DMS79 treated with DMSO at 0.1 percent for 48 hours (cell line): Measurements from ENCODE around the gene RFX1.
"Not testable (repeated sequence)": the region's sequence is repeated elsewhere in the genome, so short reads cannot be mapped to it uniquely, and the experiment has no call there.

ENCODE experiments used
- DNase-seq: peaks from one replicate; lab custom pipeline; 2025; lab: John Stamatoyannopoulos, UW

Gene RFX1

DNA sequence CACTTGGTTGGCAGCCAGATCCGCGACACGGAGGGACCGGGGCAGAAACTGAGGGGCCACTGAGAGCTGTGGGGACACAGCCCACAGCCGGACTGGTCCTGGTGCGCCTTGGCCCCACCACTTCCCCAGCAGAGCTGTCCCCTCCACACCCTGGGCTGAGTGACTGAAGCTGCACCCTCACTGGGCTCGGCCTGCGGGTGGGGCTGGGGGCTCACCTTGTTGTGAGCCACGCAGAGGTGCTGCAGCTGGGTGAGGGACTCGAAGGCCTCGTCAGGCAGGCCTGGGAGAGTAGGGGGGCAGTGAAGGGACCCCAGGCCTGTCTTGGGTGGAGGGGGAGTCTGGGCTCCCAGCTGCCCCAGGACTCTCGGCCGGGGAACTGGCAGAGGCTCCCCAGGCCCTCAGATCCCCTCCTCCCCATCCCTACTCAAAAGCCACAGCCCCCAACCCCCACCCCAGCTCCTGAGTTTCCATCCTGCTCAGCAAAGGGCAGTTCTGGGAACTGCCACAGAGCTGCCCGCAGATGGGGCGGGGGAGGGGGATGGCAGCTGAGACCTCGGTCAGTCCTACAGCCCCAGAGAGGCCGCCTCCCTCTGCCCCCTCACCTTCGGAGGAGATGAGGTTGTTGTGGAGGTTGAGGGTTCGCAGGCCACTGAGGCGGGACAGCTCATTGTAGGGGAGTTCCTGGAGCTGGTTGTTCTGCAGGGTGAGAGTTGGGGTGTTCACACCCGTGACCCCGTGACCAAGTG lies 70.2 kb downstream of the RFX1 start:
- DNase-seq: no peak

DNA sequence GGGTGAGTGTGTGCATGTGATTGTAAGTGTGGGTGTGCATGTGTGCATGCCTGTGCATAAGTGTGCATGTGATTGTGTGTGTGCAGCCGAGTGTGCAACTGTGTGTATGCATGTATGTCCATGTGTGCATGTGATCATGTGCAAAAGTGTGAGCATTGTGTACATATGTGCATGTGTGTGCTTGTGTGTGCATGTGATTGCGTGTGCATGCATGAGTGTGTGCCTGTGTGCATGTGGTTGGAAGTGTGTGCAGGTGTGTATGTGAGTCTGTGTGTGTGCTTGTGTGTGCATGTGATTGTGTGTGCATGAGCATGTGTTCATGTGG lies 71.4 kb downstream of the RFX1 start:
- DNase-seq: no peak

DNA sequence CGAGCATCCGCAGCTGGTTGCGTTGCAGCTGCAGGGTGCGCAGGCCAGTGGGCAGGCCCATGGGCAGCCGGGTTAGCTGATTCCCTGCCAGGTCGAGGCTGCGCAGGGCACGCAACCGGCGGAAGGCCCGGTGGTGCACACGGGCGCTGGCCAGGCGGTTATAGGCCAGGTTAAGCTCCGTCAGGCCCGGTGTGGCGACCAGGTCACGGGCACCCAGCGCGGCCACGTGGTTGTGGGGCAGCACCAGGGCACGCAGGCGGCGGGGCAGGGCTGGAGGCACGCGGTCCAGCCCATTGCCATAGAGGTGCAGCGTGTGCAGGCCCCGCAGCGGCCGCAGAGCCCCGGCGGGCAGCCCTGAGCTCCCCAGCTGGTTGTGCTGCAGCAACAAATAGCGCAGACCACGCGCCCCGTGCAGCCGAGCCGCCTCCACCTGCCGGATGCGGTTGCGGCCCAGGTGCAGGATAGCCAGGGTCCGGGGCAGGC lies 73.2 kb downstream of the RFX1 start:
- no peak for DNase-seq

DNA sequence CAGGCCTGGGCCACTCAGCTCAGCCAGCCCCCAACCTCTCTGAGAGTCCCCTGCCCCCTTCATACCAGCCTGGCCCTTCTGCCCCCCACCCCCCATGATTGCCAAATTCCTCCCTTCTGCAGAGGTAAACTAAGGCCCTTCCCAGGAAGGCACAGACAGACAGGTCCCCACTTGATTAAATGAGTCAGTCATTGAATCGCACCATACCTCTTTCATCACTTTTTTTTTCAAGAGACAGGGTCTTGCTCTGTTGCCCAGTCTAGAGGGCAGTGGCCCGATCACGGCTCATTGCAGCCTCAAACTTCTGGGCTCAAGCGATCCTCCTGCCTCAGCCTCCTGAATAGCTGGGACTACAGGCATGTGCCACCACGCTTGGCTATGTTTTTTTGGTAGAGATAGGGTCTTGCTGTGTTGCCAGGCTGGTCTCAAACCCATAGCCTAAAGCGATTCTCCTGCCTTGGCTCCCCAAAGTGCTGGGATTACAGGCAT lies 73.9 kb downstream of the RFX1 start:
- DNase-seq: no peak

DNA sequence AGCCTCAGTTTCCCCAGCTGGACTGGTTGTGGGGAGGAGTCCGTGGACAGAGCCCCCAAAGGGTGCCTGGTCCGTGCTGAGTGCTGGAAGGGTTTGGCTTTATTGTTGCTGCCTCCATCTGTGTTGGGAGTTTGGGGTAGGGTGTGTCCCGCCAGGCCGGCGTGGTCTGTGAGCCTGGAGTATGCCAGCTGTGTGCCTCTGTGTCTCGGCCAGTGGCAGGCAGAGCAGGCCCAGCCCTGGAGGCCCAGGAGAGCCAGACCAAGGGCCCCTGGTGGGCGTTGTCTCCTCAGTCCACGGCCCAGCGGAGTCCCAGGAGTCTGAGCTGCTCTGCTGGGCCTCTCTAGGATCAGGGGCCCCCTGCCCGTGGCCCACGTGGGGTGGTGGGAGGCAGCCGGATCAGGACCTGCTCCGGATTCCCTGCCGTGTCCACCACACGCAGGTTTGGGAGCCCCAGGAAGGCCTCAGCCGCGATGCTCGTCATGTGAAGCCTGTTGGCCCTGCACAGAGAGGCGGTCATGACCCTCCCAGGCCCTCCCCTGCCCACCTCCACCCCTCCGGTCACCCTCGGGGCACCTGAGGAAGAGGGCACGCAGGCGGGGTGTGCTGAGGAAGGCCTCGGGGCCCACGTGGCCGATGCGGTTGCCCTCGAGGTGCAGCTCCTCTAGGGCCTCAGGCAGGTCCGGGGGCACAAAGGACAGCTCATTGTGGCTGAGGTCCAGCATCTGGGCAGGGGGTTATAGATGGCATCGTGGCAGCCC lies 74.5 kb downstream of the RFX1 start:
- no peak for DNase-seq

DNA sequence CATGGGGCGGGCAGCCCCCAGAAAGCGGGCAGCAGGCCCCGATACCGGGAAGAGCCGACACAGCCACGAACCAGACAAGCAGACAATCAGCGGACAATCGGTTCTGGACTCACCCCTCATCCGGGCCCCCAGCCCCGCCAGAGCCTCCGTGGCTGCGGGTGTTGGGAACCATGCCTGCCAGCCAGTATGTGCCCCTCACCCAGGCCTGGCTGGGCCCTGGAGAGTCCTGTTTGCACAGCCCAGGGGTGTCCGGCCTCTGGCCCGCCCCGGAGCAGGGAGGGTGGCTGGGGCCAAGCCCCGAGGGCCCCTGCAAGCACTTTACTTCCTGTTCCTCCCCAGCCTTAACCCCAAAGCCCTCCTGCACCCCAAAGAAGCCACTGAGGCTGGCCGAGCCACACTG lies 75.7 kb downstream of the RFX1 start:
- DNase-seq: no peak

DNA sequence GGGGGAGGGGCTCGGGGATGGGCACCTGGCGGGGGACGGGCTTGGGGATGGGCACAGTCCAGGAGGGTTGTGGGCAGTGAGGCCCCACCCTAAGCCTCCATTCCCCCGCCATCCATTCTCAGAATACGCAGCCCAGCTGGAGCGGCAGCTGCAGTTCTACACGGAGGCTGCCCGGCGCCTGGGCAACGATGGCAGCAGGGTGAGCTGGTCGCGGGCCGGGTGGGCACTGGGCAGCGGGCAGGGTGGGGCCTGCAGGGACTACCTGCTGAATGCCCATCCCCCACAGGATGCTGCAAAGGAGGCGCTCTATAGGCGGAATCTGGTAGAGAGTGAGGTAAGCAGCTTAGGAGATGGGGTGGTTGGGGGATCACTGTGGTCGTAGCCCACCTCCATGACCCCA lies 76.2 kb downstream of the RFX1 start:
- no peak for DNase-seq

DNA sequence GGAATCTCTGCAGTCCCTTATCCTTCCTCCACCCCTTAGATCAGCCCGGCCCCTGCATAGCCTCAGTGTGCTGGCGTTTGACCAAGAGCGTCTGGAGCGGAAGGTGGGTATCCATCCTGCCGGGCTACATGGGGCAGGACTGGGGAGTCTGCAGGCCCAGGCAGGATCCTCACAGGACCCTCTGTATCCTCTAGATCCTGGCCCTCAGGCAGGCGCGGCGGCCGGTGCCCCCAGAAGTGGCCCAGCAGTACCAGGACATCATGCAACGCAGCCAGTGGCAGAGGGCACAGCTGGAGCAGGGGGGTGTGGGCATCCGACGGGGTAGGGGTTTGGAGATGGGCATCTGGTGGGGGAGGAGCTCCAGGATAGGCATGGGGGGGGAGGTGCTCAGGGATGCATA lies 76.8 kb downstream of the RFX1 start:
- DNase-seq: no peak

DNA sequence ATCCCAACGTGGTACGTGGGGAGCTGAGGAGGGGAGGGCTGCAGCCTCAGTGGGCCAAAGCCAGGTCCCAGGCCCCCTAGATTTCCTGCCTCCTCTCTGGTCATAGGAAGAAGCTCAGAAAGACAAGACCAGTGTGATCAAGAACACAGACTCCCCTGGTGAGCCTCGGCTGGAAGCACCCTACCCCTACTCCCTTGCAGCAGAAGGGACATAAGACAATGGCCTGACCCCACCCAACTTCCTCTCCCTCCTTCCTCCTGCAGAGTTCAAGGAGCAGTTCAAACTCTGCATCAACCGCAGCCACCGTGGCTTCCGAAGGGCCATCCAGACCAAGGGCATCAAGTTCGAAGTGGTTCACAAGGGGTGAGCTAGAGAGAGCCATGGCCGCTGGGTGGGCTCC lies 79.4 kb downstream of the RFX1 start:
- no peak for DNase-seq

DNA sequence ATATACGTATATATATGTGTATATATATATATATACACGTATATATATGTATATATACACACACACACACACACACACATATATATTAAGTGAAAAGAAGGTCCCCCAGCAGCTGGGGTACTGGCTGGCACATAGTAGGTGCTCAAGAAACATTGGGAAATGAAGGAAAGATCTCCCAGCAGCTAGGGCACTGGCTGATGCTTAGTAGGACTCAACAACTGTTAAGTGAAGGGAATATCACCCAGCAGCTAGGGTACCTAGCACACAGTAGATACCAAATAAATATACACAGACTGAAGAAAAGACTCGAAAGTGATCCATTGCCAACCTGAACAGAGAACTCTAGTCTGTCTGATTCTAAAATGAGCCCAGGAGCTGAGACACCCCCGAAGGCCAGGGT lies 80.1 kb downstream of the RFX1 start:
- DNase-seq: no peak

DNA sequence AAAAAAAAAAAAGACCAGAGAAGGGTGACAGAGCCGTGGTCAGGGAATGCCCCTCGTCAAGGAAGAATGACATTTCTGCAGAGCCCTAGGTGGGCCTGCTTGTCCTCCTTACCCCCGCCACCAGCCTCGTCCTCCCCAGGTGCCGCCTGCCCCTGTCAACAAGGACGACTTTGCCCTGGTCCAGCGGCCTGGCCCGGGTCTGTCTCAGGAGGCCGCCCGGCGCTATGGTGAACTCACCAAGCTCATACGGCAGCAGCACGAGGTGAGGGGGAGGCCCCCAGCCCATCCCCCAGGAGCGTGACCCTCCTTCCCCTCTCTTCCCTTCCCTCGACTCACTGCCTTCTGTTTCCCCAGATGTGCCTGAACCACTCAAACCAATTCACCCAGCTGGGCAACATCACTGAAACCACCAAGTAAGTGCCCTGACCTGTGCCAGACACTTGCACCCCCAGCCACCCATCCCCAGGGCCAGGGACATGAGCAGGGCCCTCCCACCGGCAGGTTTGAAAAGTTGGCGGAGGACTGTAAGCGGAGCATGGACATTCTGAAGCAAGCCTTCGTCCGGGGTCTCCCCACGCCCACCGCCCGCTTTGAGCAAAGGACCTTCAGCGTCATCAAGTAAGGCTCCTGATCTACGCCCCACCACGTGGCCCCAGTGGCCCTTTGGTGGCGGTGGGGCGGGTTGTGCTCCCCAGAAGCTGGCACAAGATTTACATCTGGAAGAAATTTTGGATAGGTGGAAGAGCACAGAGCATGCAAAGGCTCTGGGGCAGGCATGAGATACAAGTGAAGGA lies 82.7 kb downstream of the RFX1 start:
- DNase-seq: no peak

DNA sequence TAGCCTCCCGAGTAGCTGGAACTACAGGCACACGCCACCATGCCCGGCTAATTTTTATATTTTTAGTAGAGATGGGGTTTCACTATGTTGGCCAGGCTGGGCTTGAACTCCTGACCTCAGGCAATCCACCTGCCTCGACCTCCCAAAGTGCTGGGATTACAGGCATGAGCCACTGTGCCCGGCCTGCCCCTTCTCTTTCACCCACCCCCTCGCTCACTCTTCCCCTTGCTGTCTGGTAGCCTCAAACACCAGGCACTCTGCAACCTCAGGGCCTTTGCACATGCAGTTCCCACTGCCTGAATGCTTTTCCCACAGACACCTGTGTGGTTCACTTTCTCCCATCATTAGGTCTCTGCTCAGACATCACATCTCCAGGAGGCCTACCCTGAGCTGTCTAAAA lies 84.0 kb downstream of the RFX1 start:
- not testable (repeated sequence) for DNase-seq

DNA sequence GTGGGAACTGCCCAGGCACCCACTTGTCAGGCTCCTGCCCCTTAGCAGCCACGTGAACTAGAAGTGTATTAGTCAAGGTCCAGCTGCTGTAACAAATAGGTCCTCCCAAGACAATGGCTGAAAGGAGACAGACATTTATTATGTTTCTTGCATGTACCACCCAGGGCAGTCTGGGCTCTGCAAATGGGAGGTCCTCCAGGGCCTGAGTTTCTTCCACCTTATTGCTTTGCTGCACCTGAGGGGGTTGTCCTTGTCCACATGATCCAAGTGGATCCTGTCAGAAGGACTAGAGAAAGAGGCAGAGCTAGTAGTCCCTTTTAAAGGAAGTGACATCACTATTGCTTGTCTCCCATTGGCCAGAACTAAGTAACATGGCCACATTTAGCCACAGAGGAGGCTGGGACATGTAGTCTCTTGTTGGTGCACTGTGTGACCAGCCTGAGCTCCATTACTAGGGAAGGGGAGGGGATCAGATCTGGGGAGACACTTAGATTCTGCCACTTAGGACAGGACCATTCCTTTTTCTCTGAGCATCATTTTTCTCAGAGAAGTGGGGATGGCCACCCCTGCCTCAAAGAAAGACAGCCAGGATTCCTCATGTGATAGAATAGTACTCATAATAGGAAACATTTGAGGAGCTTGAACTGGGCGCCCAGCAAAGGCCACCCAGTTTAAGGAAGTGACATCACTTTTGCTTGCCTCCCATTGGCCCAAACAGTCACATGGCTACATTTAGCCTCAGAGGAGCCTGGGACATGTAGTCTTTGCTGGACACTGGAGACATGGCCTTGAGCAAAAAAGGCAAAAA lies 85.0 kb downstream of the RFX1 start:
- DNase-seq: no peak

DNA sequence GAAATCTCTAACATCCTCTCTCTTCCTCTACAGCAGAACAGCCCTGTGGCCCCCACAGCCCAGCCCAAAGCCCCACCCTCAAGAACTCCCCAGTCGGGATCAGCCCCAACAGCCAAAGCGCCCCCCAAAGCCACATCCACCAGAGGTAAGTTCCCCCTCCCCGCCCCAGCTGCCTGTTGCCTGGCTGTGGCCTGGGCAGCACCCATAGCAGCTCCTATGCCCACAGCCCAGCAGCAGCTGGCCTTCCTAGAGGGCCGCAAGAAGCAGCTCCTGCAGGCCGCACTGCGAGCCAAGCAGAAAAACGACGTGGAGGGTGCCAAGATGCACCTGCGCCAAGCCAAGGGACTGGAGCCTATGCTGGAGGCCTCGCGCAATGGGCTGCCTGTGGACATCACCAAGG lies 85.6 kb downstream of the RFX1 start:
- DNase-seq: no peak

DNA sequence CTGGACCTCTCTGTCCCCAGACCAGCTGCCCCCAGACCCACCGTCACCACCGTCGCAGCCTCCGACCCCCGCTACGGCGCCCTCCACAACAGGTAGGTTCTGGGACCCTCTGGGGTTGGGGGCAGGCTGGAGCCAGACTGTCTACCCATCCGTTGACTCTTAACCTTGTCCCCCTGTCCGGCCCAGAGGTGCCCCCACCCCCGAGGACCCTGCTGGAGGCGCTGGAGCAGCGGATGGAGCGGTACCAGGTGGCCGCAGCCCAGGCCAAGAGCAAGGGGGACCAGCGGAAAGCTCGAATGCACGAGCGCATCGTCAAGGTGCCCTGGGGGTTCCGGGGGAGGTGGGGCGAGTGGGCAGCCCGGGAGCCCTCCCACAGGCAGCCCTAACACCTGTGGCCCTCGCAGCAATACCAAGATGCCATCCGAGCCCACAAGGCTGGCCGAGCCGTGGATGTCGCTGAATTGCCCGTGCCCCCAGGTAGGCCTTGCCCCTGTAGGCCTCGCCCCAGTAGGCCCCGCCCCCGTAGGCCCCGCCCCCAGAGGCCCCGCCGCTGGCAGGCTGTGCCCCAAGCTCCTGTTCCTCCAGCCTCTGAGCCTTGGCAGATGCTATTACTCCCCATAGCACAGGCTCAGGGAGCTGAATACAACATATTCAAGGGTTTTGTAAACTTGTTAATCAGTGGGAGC lies 87.3 kb downstream of the RFX1 start:
- no peak for DNase-seq

DNA sequence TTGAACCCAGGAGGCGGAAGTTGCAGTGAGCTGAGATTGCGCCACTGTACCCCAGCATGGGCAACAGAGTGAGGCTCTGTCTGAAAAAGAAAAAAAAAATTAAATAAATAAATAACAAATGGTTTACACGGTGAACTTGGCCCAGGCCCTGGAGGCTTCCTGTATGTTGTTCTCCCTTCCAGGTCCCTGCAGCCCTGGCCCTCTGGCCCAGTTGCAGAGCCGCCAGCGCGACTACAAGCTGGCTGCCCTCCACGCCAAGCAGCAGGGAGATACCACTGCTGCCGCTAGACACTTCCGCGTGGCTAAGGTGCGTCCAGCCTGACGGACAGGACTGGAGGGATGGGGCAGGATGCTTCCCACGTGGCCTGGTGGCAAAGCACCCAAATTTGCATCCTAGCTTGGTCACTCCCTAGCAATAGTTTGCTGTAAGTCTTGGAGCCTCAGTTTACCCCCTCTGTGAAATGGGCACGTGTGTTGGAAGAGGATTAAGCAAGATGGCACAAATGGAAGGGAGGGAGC lies 88.2 kb downstream of the RFX1 start:
- no peak for DNase-seq

DNA sequence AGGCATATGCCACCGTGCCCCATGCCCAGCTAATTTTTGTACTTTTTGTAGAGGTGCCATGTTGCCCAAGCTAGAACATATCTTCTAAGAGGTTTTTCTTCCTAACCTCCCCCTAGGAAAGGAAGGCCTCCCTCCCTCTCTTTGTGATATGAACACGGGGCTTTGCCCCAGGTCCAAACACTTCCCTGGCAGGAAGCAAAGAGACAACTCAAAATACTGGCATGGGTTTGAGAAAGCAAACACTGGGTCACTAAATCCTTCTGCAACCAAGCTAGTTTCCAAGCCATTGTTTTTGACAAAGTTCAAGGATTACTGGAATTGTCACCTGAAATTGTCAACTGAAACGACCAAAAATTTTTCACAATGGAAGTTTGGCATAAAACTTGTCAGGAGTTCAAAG lies 91.3 kb downstream of the RFX1 start:
- DNase-seq: no peak

DNA sequence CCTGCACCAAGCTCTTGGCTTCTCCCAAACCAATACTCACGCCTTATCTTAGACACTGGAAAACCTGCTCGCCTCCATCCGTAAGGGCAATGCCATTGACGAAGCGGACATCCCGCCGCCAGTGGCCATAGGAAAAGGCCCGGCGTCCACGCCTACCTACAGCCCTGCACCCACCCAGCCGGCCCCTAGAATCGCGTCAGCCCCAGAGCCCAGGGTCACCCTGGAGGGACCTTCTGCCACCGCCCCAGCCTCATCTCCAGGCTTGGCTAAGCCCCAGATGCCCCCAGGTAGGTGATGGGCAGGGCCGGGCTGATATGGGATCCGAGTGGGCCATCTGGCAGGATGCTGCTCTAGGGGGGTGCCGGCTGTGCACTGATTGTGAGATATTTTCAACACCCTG lies 92.8 kb downstream of the RFX1 start:
- DNase-seq: no peak
